HepG2 (cell line): ENCODE results near the gene WAS. TPM values are rescaled to one million over a fixed set of nuclear protein-coding genes. Genes with fewer than 3 reads are reported as not detected.

Source experiments
- ATAC-seq: fragments of 200-7000 bp; cut with Tn5 transposase; 3 replicates; pipeline ENCODE4 v1.9.1; 2020; ENCODE audit warnings: mild to moderate bottlenecking, moderate library complexity
- BruUV-seq: library from RNA; stranded (reverse); fragments of 400-500 nt; replicated peaks from 2 replicates; lab custom pipeline; 2021; lab: Mats Ljungman, UMichigan
- CTCF ChIA-PET: fragments of 300-600 bp; formaldehyde crosslinking; extraction: SDS; loops from one replicate; lab custom pipeline; 2021; ENCODE audit warnings: low total read pairs, inconsistent platforms, low intra/inter-chr PET ratio; lab: Yijun Ruan, JAX
- POLR2A ChIA-PET: fragments of 350-600 bp; sonication (Branson Sonifier 250); formaldehyde crosslinking; loops from one replicate; lab custom pipeline; 2020; ENCODE audit warnings: antibody characterized with exemption, inconsistent platforms; lab: Yijun Ruan, JAX
- DNase-seq: peaks from one replicate; pipeline ENCODE4 v3.0.0-alpha.2; 2015; ENCODE audit warnings: low spot score
- FAIRE-seq: peaks from 3 replicates; lab custom pipeline; 2011; peaks lifted over from hg19 to GRCh38; lab: Jason Lieb, UNC
- H2AFZ ChIP-seq: one replicate; pipeline ENCODE4 v1.6.1; 2011; ENCODE audit warnings: low read length, inconsistent platforms
- H3K27ac ChIP-seq: fragments of 300-600 bp; 3 replicates; pipeline ENCODE4 v1.8.0; 2011; ENCODE audit warnings: mixed run types, mild to moderate bottlenecking, mixed read lengths, low read length, inconsistent platforms; ENCODE audit not compliant: insufficient read depth; ENCODE audit errors: extremely low read length
- H3K27me3 ChIP-seq, 2 experiments: fragments of 200-600 bp in 1 of 2; 2 replicates in 1 of 2; 3 replicates in 1 of 2; pipeline versions ENCODE4 v1.6.0 to v1.8.0; 2011; ENCODE audit warnings: low read length in 2 of 2, mild to moderate bottlenecking in 2 of 2, moderate library complexity in 2 of 2, inconsistent platforms in 1 of 2; ENCODE audit not compliant: insufficient read depth in 2 of 2, control insufficient read depth in 1 of 2
- H3K36me3 ChIP-seq, 2 experiments: fragments of 200-600 bp in 1 of 2; replicated peaks in 1 of 2; 2 replicates in 1 of 2; 3 replicates in 1 of 2; pipeline versions ENCODE4 v1.5.1 to v1.8.0; 2011; ENCODE audit warnings: low read length in 2 of 2, inconsistent platforms in 1 of 2; ENCODE audit not compliant: insufficient read depth in 2 of 2, control insufficient read depth in 1 of 2
- H3K4me1 ChIP-seq: 2 replicates; pipeline ENCODE4 v1.5.1; 2012; ENCODE audit warnings: low read length, inconsistent platforms; ENCODE audit not compliant: insufficient read depth
- H3K4me2 ChIP-seq: 2 replicates; pipeline ENCODE4 v1.6.0; 2011; ENCODE audit warnings: low read depth, low read length, inconsistent platforms
- H3K4me3 ChIP-seq, 3 experiments: fragments of 200-600 bp in 1 of 3; sonication (generic), shearing (Covaris generic) in 1 of 3; replicated peaks in 1 of 3; 2 replicates each; pipeline ENCODE4 v1.5.1; 2011 to 2016; ENCODE audit warnings: low read length in 3 of 3, inconsistent platforms in 2 of 3, low read depth in 2 of 3, mild to moderate bottlenecking in 2 of 3, control low read depth in 1 of 3, mixed read lengths in 1 of 3; ENCODE audit not compliant: insufficient read depth in 1 of 3
- H3K79me2 ChIP-seq: one replicate; pipeline ENCODE4 v1.6.1; 2011; ENCODE audit warnings: low read length, inconsistent platforms; ENCODE audit not compliant: insufficient read depth
- H3K9ac ChIP-seq: 2 replicates; pipeline ENCODE4 v1.6.0; 2011; ENCODE audit warnings: mild to moderate bottlenecking, low read depth, low read length, inconsistent platforms; ENCODE audit not compliant: insufficient read depth
- H3K9me3 ChIP-seq: 2 replicates; pipeline ENCODE4 v1.5.1; 2012; ENCODE audit warnings: mild to moderate bottlenecking, low read length
- H4K20me1 ChIP-seq: 2 replicates; pipeline ENCODE4 v1.6.0; 2011; ENCODE audit warnings: inconsistent platforms, mild to moderate bottlenecking, low read length, moderate library complexity; ENCODE audit not compliant: insufficient read depth
- DR1 ChIP-seq: sonication (generic); formaldehyde crosslinking; IDR thresholded peaks from 2 replicates; pipeline ENCODE4 v1.8.0; 2021; ENCODE audit warnings: mild to moderate bottlenecking, missing genetic modification reagents, inconsistent platforms
- EHMT2 ChIP-seq: fragments of 200-600 bp; sonication (generic); IDR thresholded peaks from 2 replicates; pipeline ENCODE4 v1.7.0; 2017; ENCODE audit warnings: antibody characterized with exemption, low read depth, low read length, borderline replicate concordance
- FOSL1 ChIP-seq: sonication (generic); formaldehyde crosslinking; IDR thresholded peaks from 2 replicates; pipeline ENCODE4 v1.9.0; 2021; ENCODE audit warnings: missing genetic modification reagents, borderline replicate concordance
- HNF4G ChIP-seq, 2 experiments: sonication (generic) in 1 of 2; formaldehyde crosslinking in 1 of 2; IDR thresholded peaks; 2 replicates each; pipeline versions ENCODE4 v1.4.0 to v1.6.1; 2011 to 2020; ENCODE audit warnings: borderline replicate concordance in 2 of 2, low read depth in 2 of 2, mild to moderate bottlenecking in 2 of 2, low read length in 1 of 2, missing genetic modification reagents in 1 of 2, moderate library complexity in 1 of 2
- MXI1 ChIP-seq: IDR thresholded peaks from 3 replicates; pipeline ENCODE4 v1.6.1; 2012; ENCODE audit warnings: low read depth, low read length, inconsistent platforms, borderline replicate concordance
- NCOA2 ChIP-seq: sonication (generic); formaldehyde crosslinking; IDR thresholded peaks from 2 replicates; pipeline ENCODE4 v1.8.0; 2022; ENCODE audit warnings: inconsistent platforms
- NR2F1 ChIP-seq, 2 experiments: fragments of 450-650 bp in 1 of 2; formaldehyde crosslinking in 1 of 2; IDR thresholded peaks; 2 replicates each; pipeline versions ENCODE4 v1.5.0 to v1.6.1; 2016 to 2020; ENCODE audit warnings: mild to moderate bottlenecking in 1 of 2, missing compliant biosample characterization in 1 of 2, missing genetic modification reagents in 1 of 2, moderate library complexity in 1 of 2
- NR2F6 ChIP-seq, 2 experiments: IDR thresholded peaks; 2 replicates each; pipeline ENCODE4 v1.6.1; 2016; ENCODE audit warnings: antibody characterized with exemption in 1 of 2, mild to moderate bottlenecking in 1 of 2
- RXRB ChIP-seq: IDR thresholded peaks from 2 replicates; pipeline ENCODE4 v1.6.1; 2016; ENCODE audit warnings: borderline replicate concordance, missing genetic modification reagents, missing compliant biosample characterization
- YY1 ChIP-seq: IDR thresholded peaks from 2 replicates; pipeline ENCODE4 v1.6.1; 2011; ENCODE audit warnings: low read length, low read depth, moderate library complexity, mild to moderate bottlenecking; ENCODE audit not compliant: insufficient read depth, insufficient replicate concordance
- ZBTB21 ChIP-seq: sonication (generic); formaldehyde crosslinking; IDR thresholded peaks from 2 replicates; pipeline ENCODE4 v1.4.0; 2020; ENCODE audit warnings: missing genetic modification reagents
- ZFP36L1 ChIP-seq: sonication (generic); formaldehyde crosslinking; IDR thresholded peaks from 2 replicates; pipeline ENCODE4 v1.8.0; 2022; ENCODE audit warnings: mild to moderate bottlenecking, missing genetic modification reagents, moderate library complexity
- ZNF230 ChIP-seq: sonication (generic); formaldehyde crosslinking; IDR thresholded peaks from 2 replicates; pipeline ENCODE4 v1.4.0; 2020; ENCODE audit warnings: mild to moderate bottlenecking, missing genetic modification reagents
- ZNF274 ChIP-seq: sonication (generic); formaldehyde crosslinking; IDR thresholded peaks from 2 replicates; pipeline ENCODE4 v1.5.1; 2020; ENCODE audit warnings: mild to moderate bottlenecking, missing genetic modification reagents
- WGBS: methylation state at CpG from one replicate; pipeline ENCODE4 v1.1.6; 2017; ENCODE audit warnings: low lambda C conversion rate; 5-methylcytosine and 5-hydroxymethylcytosine counted together
- in situ Hi-C: cut with HindIII; loops from 2 replicates; pipeline ENCODE4 v1.10.0; 2017; ENCODE audit warnings: low pct_unique_long_range_greater_than_20kb; ENCODE audit not compliant: extremely low pct_ligation_motif_present
- intact Hi-C: fragments of 100-400 bp; cut with micrococcal nuclease; formaldehyde crosslinking; loops from one replicate; pipeline ENCODE4 v1.10.0; 2022; ENCODE audit not compliant: unreplicated experiment
- polyA plus RNA-seq, 8 experiments: library from polyadenylated mRNA; depleted of rRNA in 3 of 8; stranded (reverse) in 7 of 8; unstranded in 1 of 8; fragments of >200 nt; fragmentation: Illumina TruSeq in 4 of 8; extraction: Trizol in 4 of 8; gene quantifications; 2 replicates each; pipeline versions ENCODE4 v1.2.1 to v1.2.3, GENCODE V29; 2011 to 2016; ENCODE audit warnings: low read depth in 4 of 8, missing spikeins in 1 of 8, mixed read lengths in 1 of 8; ENCODE audit not compliant: insufficient read depth in 1 of 8
- total RNA-seq, 5 experiments: library from RNA; depleted of rRNA; stranded (reverse); fragments of >200 nt; fragmentation: Illumina TruSeq; extraction: Trizol; gene quantifications; 2 replicates each; pipeline ENCODE4 v1.2.3, GENCODE V29; 2016; ENCODE audit warnings: low read depth in 1 of 5
- TF ChIP-seq, protein P1 (sequence below): sonication (generic); formaldehyde crosslinking; IDR thresholded peaks from 2 replicates; pipeline ENCODE4 v1.5.0; 2020; ENCODE audit warnings: mild to moderate bottlenecking, missing genetic modification reagents, moderate library complexity
- TF ChIP-seq, protein P2 (sequence below): sonication (generic); formaldehyde crosslinking; IDR thresholded peaks from 2 replicates; pipeline ENCODE4 v1.8.1; 2022; ENCODE audit warnings: mild to moderate bottlenecking, missing genetic modification reagents
- TF ChIP-seq, protein P3 (sequence below): sonication (generic); formaldehyde crosslinking; IDR thresholded peaks from 2 replicates; pipeline ENCODE4 v1.4.0; 2020; ENCODE audit warnings: missing genetic modification reagents
- TF ChIP-seq, protein P4 (sequence below): sonication (generic); formaldehyde crosslinking; IDR thresholded peaks from 2 replicates; pipeline ENCODE4 v1.4.0; 2020; ENCODE audit warnings: missing genetic modification reagents

Gene WAS
- total and polyA plus RNA-seq, 2 of the 13 experiments (the other 11 are each of a cell fraction or from before 2014, with no cell fraction given): 0.11 TPM; not detected in 1

DNA sequence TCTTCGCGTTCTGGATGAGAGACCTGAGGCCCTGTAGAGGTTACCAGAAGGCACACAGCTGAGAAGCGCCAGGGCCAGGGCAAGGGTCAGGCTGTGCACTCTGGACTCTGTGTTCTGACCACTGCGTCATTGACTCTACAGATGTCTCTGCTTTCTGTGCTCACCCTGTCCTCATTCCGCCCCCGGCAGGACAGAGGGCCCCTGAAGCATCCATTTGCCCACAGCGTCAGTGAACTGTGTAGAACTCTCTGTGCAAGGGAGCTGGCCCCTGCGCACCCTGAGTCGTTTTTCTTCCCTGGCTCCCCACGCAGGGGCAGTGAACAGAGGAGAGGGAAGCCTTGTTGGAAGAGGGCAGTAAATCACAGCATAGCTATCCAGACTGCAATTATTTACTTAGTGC lies 6.1 kb upstream of the WAS start:
- no TSS peak for BruUV-seq
- H3K36me3 ChIP-seq: no peaks in the 10 kb centered on the region
- WGBS: 8% methylated on average over 2 of the region's 10 CpGs
- no peaks in the 10 kb centered on the region for H4K20me1 ChIP-seq
- H3K9me3 ChIP-seq: no peaks in the 10 kb centered on the region
- no peaks in the 10 kb centered on the region for H3K27me3 ChIP-seq
- FAIRE-seq (peak; percentile 94), DNase-seq (peak; percentile 67), ATAC-seq (peak; percentile 78)
- peak overlapping the region; percentile 69 to 93 (median 87); a peak in 5 of 6 replicates for H3K4me3 ChIP-seq
- H3K79me2 ChIP-seq: peaks cover 2% of the 10 kb centered on the region
- H3K27ac ChIP-seq: peak overlapping the region; percentile 98
- H3K4me1 ChIP-seq: peaks cover 23% of the 10 kb centered on the region
- peak overlapping the region; percentile 98 for H3K9ac ChIP-seq
- H3K4me2 ChIP-seq: peak overlapping the region; percentile 70
- in situ Hi-C loops: no loop called here
- ChIA-PET POLR2A (interaction anchor here (0.5 to 2.4 kb wide), 8 partner anchors 9 to 1406 kb away, joined by 3 to 45 read pairs (median 12); partner anchors contain the start of genes HDAC6 and SUV39H1), CTCF (no interaction called here)
- H2AFZ ChIP-seq: no peak overlapping the region
- intact Hi-C loops: loop anchor here (2.0 kb wide), 1 partner anchor 19 kb away; the partner anchor contains the start of gene SUV39H1
- no peak for TF ChIP-seq DR1 (CRISPR knock-in tag)
- TF ChIP-seq RXRB: peak; percentile 87
- TF ChIP-seq YY1: peak; percentile 27
- TF ChIP-seq, protein P1, sequence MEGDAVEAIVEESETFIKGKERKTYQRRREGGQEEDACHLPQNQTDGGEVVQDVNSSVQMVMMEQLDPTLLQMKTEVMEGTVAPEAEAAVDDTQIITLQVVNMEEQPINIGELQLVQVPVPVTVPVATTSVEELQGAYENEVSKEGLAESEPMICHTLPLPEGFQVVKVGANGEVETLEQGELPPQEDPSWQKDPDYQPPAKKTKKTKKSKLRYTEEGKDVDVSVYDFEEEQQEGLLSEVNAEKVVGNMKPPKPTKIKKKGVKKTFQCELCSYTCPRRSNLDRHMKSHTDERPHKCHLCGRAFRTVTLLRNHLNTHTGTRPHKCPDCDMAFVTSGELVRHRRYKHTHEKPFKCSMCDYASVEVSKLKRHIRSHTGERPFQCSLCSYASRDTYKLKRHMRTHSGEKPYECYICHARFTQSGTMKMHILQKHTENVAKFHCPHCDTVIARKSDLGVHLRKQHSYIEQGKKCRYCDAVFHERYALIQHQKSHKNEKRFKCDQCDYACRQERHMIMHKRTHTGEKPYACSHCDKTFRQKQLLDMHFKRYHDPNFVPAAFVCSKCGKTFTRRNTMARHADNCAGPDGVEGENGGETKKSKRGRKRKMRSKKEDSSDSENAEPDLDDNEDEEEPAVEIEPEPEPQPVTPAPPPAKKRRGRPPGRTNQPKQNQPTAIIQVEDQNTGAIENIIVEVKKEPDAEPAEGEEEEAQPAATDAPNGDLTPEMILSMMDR (CRISPR knock-in tag): peak; percentile 29
- TF ChIP-seq HNF4G (IDR thresholded peaks at IDR 0.05; ENCODE audit: borderline replicate concordance, low read depth, low read length): peak; percentile 89
- peak; percentile 85; the same call in 1 of the 2 replicates for TF ChIP-seq HNF4G (CRISPR knock-in tag; IDR thresholded peaks at IDR 0.05; ENCODE audit: borderline replicate concordance, low read depth)
- TF ChIP-seq ZFP36L1 (CRISPR knock-in tag): 0 out of 2 replicates have a peak, but pooled peaks have one; percentile 63
- no peak for TF ChIP-seq ZNF274
- TF ChIP-seq NR2F1 (CRISPR knock-in tag; IDR thresholded peaks at IDR 0.05): peak; percentile 71 to 86
- TF ChIP-seq ZBTB21: peak; percentile 36; the same call in 1 of the 2 replicates
- TF ChIP-seq EHMT2: no peak
- no peak for TF ChIP-seq FOSL1
- TF ChIP-seq NR2F6 (IDR thresholded peaks at IDR 0.05): peak; percentile 74
- peak; percentile 90 for TF ChIP-seq NR2F6 (CRISPR knock-in tag; IDR thresholded peaks at IDR 0.05)
- TF ChIP-seq, protein P2, sequence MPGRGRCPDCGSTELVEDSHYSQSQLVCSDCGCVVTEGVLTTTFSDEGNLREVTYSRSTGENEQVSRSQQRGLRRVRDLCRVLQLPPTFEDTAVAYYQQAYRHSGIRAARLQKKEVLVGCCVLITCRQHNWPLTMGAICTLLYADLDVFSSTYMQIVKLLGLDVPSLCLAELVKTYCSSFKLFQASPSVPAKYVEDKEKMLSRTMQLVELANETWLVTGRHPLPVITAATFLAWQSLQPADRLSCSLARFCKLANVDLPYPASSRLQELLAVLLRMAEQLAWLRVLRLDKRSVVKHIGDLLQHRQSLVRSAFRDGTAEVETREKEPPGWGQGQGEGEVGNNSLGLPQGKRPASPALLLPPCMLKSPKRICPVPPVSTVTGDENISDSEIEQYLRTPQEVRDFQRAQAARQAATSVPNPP (CRISPR knock-in tag): no peak
- peak; percentile 38; the same call in 1 of the 3 replicates for TF ChIP-seq MXI1
- 0 out of 2 replicates have a peak, but pooled peaks have one; percentile 24 for TF ChIP-seq NCOA2
- TF ChIP-seq, protein P3, sequence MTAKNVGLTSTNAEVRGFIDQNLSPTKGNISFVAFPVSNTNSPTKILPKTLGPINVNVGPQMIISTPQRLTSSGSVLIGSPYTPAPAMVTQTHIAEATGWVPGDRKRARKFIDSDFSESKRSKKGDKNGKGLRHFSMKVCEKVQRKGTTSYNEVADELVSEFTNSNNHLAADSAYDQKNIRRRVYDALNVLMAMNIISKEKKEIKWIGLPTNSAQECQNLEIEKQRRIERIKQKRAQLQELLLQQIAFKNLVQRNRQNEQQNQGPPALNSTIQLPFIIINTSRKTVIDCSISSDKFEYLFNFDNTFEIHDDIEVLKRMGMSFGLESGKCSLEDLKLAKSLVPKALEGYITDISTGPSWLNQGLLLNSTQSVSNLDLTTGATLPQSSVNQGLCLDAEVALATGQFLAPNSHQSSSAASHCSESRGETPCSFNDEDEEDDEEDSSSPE (CRISPR knock-in tag): no peak
- TF ChIP-seq, protein P4, sequence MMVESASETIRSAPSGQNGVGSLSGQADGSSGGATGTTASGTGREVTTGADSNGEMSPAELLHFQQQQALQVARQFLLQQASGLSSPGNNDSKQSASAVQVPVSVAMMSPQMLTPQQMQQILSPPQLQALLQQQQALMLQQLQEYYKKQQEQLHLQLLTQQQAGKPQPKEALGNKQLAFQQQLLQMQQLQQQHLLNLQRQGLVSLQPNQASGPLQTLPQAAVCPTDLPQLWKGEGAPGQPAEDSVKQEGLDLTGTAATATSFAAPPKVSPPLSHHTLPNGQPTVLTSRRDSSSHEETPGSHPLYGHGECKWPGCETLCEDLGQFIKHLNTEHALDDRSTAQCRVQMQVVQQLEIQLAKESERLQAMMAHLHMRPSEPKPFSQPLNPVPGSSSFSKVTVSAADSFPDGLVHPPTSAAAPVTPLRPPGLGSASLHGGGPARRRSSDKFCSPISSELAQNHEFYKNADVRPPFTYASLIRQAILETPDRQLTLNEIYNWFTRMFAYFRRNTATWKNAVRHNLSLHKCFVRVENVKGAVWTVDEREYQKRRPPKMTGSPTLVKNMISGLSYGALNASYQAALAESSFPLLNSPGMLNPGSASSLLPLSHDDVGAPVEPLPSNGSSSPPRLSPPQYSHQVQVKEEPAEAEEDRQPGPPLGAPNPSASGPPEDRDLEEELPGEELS (CRISPR knock-in tag): 0 out of 2 replicates have a peak, but pooled peaks have one; percentile 40
- TF ChIP-seq ZNF230: no peak
